DMS53 treated with DMSO at 0.1 percent for 48 hours (cell line): ENCODE results near the gene METTL21A.

Experiments
- DNase-seq: peaks from one replicate; lab custom pipeline; 2025; ENCODE audit not compliant: unreplicated experiment; lab: John Stamatoyannopoulos, UW

METTL21A gene

GRCh38 chr2:207565736-207566500 lies 59.3 kb downstream of the METTL21A start:
- no peak for DNase-seq
